Keratinocyte (primary cell): Measurements from ENCODE around the gene PRKRA. TPM values are rescaled to one million over a fixed set of nuclear protein-coding genes. Genes with fewer than 3 reads are reported as not detected.

Source experiments
- DNase-seq: peaks from one replicate; pipeline ENCODE4 v3.0.0-alpha.2; 2011; ENCODE audit warnings: low read depth, missing footprints, low spot score
- FAIRE-seq: peaks from 2 replicates; lab custom pipeline; 2011; peaks lifted over from hg19 to GRCh38; lab: Jason Lieb, UNC
- H2AFZ ChIP-seq: 2 replicates; pipeline ENCODE4 v1.6.0; 2012; ENCODE audit warnings: low read length, control low read depth, inconsistent platforms; ENCODE audit not compliant: control insufficient read depth
- H3K27ac ChIP-seq: 2 replicates; pipeline ENCODE4 v1.5.1; 2011; ENCODE audit warnings: low read length; ENCODE audit not compliant: control insufficient read depth, insufficient read depth
- H3K27me3 ChIP-seq: 3 replicates; pipeline ENCODE4 v1.6.0; 2011; ENCODE audit warnings: low read length; ENCODE audit not compliant: control insufficient read depth, insufficient read depth; ENCODE audit errors: extremely low read depth
- H3K36me3 ChIP-seq, 2 experiments: 2 replicates in 1 of 2; 3 replicates in 1 of 2; pipeline ENCODE4 v1.5.1; 2011; ENCODE audit warnings: low read length in 2 of 2, mild to moderate bottlenecking in 1 of 2; ENCODE audit not compliant: control insufficient read depth in 2 of 2, insufficient read depth in 2 of 2; ENCODE audit errors: extremely low read depth in 1 of 2
- H3K4me1 ChIP-seq: 3 replicates; pipeline ENCODE4 v1.5.1; 2011; ENCODE audit warnings: low read length; ENCODE audit not compliant: control insufficient read depth, insufficient read depth; ENCODE audit errors: extremely low read depth
- H3K4me2 ChIP-seq: 3 replicates; pipeline ENCODE4 v1.6.0; 2011; ENCODE audit warnings: low read depth, low read length; ENCODE audit not compliant: control insufficient read depth, insufficient read depth; ENCODE audit errors: extremely low read depth
- H3K4me3 ChIP-seq, 3 experiments: fragments of 200-600 bp in 1 of 3; sonication (generic) in 1 of 3; 2 replicates in 2 of 3; 3 replicates in 1 of 3; pipeline ENCODE4 v1.5.1; 2011 to 2016; ENCODE audit warnings: low read length in 3 of 3, mild to moderate bottlenecking in 3 of 3, control low read depth in 2 of 3, inconsistent platforms in 1 of 3, low read depth in 1 of 3, mixed read lengths in 1 of 3, mixed run types in 1 of 3, moderate library complexity in 1 of 3; ENCODE audit not compliant: control insufficient read depth in 2 of 3, insufficient read depth in 2 of 3; ENCODE audit errors: extremely low read depth in 1 of 3
- H3K79me2 ChIP-seq: 2 replicates; pipeline ENCODE4 v1.6.0; 2012; ENCODE audit warnings: low read length; ENCODE audit not compliant: control insufficient read depth, insufficient read depth
- H3K9ac ChIP-seq: 3 replicates; pipeline ENCODE4 v1.6.0; 2011; ENCODE audit warnings: low read length; ENCODE audit not compliant: control insufficient read depth, insufficient read depth; ENCODE audit errors: extremely low read depth
- H3K9me1 ChIP-seq: 3 replicates; pipeline ENCODE4 v1.6.0; 2011; ENCODE audit warnings: low read length; ENCODE audit not compliant: control insufficient read depth, insufficient read depth; ENCODE audit errors: extremely low read depth
- H3K9me3 ChIP-seq: 2 replicates; pipeline ENCODE4 v1.5.1; 2012; ENCODE audit warnings: low read depth, low read length; ENCODE audit not compliant: control insufficient read depth
- H4K20me1 ChIP-seq: 3 replicates; pipeline ENCODE4 v1.6.0; 2011; ENCODE audit warnings: low read length; ENCODE audit not compliant: control insufficient read depth, insufficient read depth; ENCODE audit errors: extremely low read depth
- CTCF ChIP-seq, 3 experiments: IDR thresholded peaks in 1 of 3; conservative IDR thresholded peaks in 1 of 3; optimal IDR thresholded peaks in 1 of 3; 2 replicates in 2 of 3; 3 replicates in 1 of 3; pipeline versions ENCODE3 to v1.5.1; 2011; ENCODE audit warnings: low read length in 3 of 3, mild to moderate bottlenecking in 3 of 3, moderate library complexity in 2 of 3, control low read depth in 1 of 3, inconsistent platforms in 1 of 3; ENCODE audit not compliant: insufficient read depth in 2 of 3; ENCODE audit errors: extremely low read depth in 1 of 3
- EZH2 ChIP-seq: IDR thresholded peaks from one replicate; pipeline ENCODE4 v1.6.1; 2012; ENCODE audit warnings: inconsistent platforms, mild to moderate bottlenecking, low read length, moderate library complexity
- dilution Hi-C: fragments of 300-500 bp; cut with MboI; formaldehyde crosslinking; loops from one replicate; pipeline ENCODE4 v1.7.0; 2020; ENCODE audit warnings: low sequenced_read_pairs; ENCODE audit not compliant: extremely low pct_ligation_motif_present
- polyA plus RNA-seq, 5 experiments: library from polyadenylated mRNA; depleted of rRNA in 3 of 5; stranded (reverse) in 3 of 5; stranded (forward) in 1 of 5; unstranded in 1 of 5; fragments of >200 nt; gene quantifications; 1 replicate in 1 of 5; 2 replicates in 3 of 5; 3 replicates in 1 of 5; pipeline versions ENCODE4 v1.2.1 to v1.2.3, GENCODE V29; 2011 to 2012; ENCODE audit warnings: missing spikeins in 2 of 5, low read depth in 1 of 5, low replicate concordance in 1 of 5

PRKRA gene
- polyA plus RNA-seq, 1 donor (not counting 4 experiments of a cell fraction or from before 2014, with no cell fraction given), result 38.4 TPM

- no peak overlapping the region for H3K9ac ChIP-seq
- no peaks in the 10 kb centered on the region for H3K27me3 ChIP-seq
- FAIRE-seq, result no peak
- H4K20me1 ChIP-seq, result no peaks in the 10 kb centered on the region
- H3K9me1 ChIP-seq, result no peaks in the 10 kb centered on the region
- H3K36me3 ChIP-seq, result peaks cover 6 to 19% of the 10 kb centered on the region in 2 experiments
- peaks cover 2% of the 10 kb centered on the region for H3K79me2 ChIP-seq
- dilution Hi-C loops, result no loop called here
- H2AFZ ChIP-seq, result no peak overlapping the region
- H3K9me3 ChIP-seq, result no peaks in the 10 kb centered on the region
- H3K27ac ChIP-seq, result no peak overlapping the region
- no peak overlapping the region for H3K4me3 ChIP-seq
- H3K4me1 ChIP-seq, result no peaks in the 10 kb centered on the region
- H3K4me2 ChIP-seq, result no peak overlapping the region
- TF ChIP-seq CTCF (optimal IDR thresholded peaks at IDR 0.05 in 1 of 3, IDR thresholded peaks at IDR 0.05 in 1 of 3, conservative IDR thresholded peaks at IDR 0.05 in 1 of 3; ENCODE audit: extremely low read depth in 1 of 3, insufficient read depth in 2 of 3, low read length in 3 of 3), result no peak
- TF ChIP-seq EZH2, result no peak
- no peak for DNase-seq
Observed at GRCh38 chr2:178491612-178492011, 40.6 kb upstream of the PRKRA start.

- Histone ChIP-seq H4K20me1 (no peaks in the 10 kb centered on the region), H3K9me1 (no peaks in the 10 kb centered on the region), H3K36me3 (no peaks in the 10 kb centered on the region), H3K9me3 (no peaks in the 10 kb centered on the region), H3K9ac (no peak overlapping the region), H3K4me2 (no peak overlapping the region), H3K4me1 (peaks cover 12% of the 10 kb centered on the region), H3K27me3 (no peaks in the 10 kb centered on the region), H2AFZ (no peak overlapping the region), H3K27ac (no peak overlapping the region), H3K4me3 (no peak overlapping the region), H3K79me2 (peaks cover 38% of the 10 kb centered on the region)
- dilution Hi-C loops, result no loop called here
- FAIRE-seq (no peak), DNase-seq (no peak)
- no peak for TF ChIP-seq EZH2
- no peak for TF ChIP-seq CTCF (optimal IDR thresholded peaks at IDR 0.05 in 1 of 3, IDR thresholded peaks at IDR 0.05 in 1 of 3, conservative IDR thresholded peaks at IDR 0.05 in 1 of 3; ENCODE audit: extremely low read depth in 1 of 3, insufficient read depth in 2 of 3, low read length in 3 of 3)
Observed at GRCh38 chr2:178485356-178485755, 34.4 kb upstream of the PRKRA start.
